Measurements from ENCODE around the gene MCU. TPM values are rescaled to one million over a fixed set of nuclear protein-coding genes. Genes with fewer than 3 reads are reported as not detected.

MCU gene
- polyA plus RNA-seq, 1 of the 3 experiments (the other 2 are of a cell fraction) = 20.6 TPM

- H3K9ac ChIP-seq = no peak overlapping the region
- no peaks in the 10 kb centered on the region for H3K27me3 ChIP-seq (ENCODE audit: insufficient read depth)
- H3K36me3 ChIP-seq (replicated peaks in 1 of 2; ENCODE audit: control insufficient read depth in 1 of 2, insufficient read depth in 2 of 2, low read length in 1 of 2) = no peaks in the 10 kb centered on the region
- no peak overlapping the region for H3K4me3 ChIP-seq (ENCODE audit: low read depth in 2 of 2, low read length in 1 of 2)
- H4K20me1 ChIP-seq (ENCODE audit: insufficient read depth) = no peaks in the 10 kb centered on the region
- WGBS (ENCODE audit: low lambda C conversion rate) = 94% methylated on average over 1 of the region's 1 CpG
- H2AFZ ChIP-seq (ENCODE audit: low read depth) = no peak overlapping the region
- CTCF ChIA-PET = interaction anchor here (1.5 to 2.0 kb wide), 3 partner anchors 13 to 370 kb away, joined by 3 to 5 read pairs (median 4); no protein-coding TSS in a partner anchor
- H3K79me2 ChIP-seq (ENCODE audit: insufficient read depth) = peaks cover 54% of the 10 kb centered on the region
- H3K4me1 ChIP-seq (ENCODE audit: control insufficient read depth in 1 of 2, insufficient read depth in 2 of 2, low read depth in 1 of 2, low read length in 1 of 2) = no peaks in the 10 kb centered on the region
- no peak for TF ChIP-seq EZH2phosphoT487 (IDR thresholded peaks at IDR 0.05; ENCODE audit: borderline replicate concordance, low read depth)
- DNase-seq = no peak
- POLR2A ChIA-PET = no interaction called here
- H3K27ac ChIP-seq (ENCODE audit: low read depth in 2 of 2, low read length in 1 of 2) = no peak overlapping the region
- no peaks in the 10 kb centered on the region for H3K9me3 ChIP-seq
- no peak overlapping the region for H3K4me2 ChIP-seq
- H3F3A ChIP-seq (replicated peaks; ENCODE audit: insufficient read depth) = no peaks in the 10 kb centered on the region
- H3K9me2 ChIP-seq = no peaks in the 10 kb centered on the region
These were observed 42.0 kb downstream of the MCU start for GRCh38 chr10:72733989-72734388.

DNA sequence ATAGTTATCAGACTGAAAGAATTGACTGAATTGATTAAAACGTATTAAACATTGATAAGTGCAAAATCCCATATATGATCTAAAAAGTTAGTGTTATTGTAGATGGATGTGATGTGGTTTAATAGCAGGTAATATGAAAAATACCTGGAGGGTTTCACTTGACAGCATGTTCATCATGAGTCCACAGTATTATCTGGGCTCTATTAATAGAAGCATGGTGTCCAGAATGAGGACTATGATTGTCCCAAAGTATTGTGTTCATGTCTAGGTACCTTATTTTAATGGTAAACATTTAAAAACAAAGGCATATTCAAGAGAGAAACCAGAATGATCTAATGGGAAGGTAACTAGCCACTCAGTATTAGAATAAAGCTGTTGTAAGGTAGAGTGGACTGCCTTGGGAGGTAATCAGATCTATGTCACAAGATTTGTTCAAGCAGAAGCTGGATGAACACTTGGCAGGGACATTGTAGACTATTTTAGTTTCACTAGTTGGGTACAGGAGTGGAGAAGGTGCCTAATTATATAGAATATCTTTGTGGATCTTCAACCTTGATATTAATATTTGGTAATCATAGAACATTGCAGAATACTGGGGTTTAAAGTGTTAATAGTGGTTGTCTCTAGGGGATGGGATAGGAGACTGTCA, 43.5 kb downstream of the MCU start:
- CTCF ChIA-PET = no interaction called here
- no peaks in the 10 kb centered on the region for H3K36me3 ChIP-seq (replicated peaks in 1 of 2; ENCODE audit: control insufficient read depth in 1 of 2, insufficient read depth in 2 of 2, low read length in 1 of 2)
- no peak for DNase-seq
- no peaks in the 10 kb centered on the region for H3K9me2 ChIP-seq
- H3K79me2 ChIP-seq (ENCODE audit: insufficient read depth) = peaks cover 59% of the 10 kb centered on the region
- H2AFZ ChIP-seq (ENCODE audit: low read depth) = no peak overlapping the region
- H4K20me1 ChIP-seq (ENCODE audit: insufficient read depth) = no peaks in the 10 kb centered on the region
- H3K9ac ChIP-seq = no peak overlapping the region
- H3K4me1 ChIP-seq (ENCODE audit: control insufficient read depth in 1 of 2, insufficient read depth in 2 of 2, low read depth in 1 of 2, low read length in 1 of 2) = no peaks in the 10 kb centered on the region
- no peaks in the 10 kb centered on the region for H3K27me3 ChIP-seq (ENCODE audit: insufficient read depth)
- no peak overlapping the region for H3K4me3 ChIP-seq (ENCODE audit: low read depth in 2 of 2, low read length in 1 of 2)
- H3F3A ChIP-seq (replicated peaks; ENCODE audit: insufficient read depth) = no peaks in the 10 kb centered on the region
- no peak overlapping the region for H3K4me2 ChIP-seq
- POLR2A ChIA-PET = no interaction called here
- H3K27ac ChIP-seq (ENCODE audit: low read depth in 2 of 2, low read length in 1 of 2) = no peak overlapping the region
- TF ChIP-seq RAD21 (IDR thresholded peaks at IDR 0.05; ENCODE audit: low read length) (no peak), SMC3 (IDR thresholded peaks at IDR 0.05; ENCODE audit: low read depth, low read length) (no peak), SIN3A (IDR thresholded peaks at IDR 0.05; ENCODE audit: borderline replicate concordance, low read depth, low read length) (no peak), TCF12 (IDR thresholded peaks at IDR 0.05) (no peak)
- no peaks in the 10 kb centered on the region for H3K9me3 ChIP-seq
- WGBS (ENCODE audit: low lambda C conversion rate) = 92% methylated on average over 1 of the region's 1 CpG

- WGBS (ENCODE audit: low lambda C conversion rate) = 88% methylated on average over 1 of the region's 1 CpG
- no peak overlapping the region for H3K9ac ChIP-seq
- TF ChIP-seq MAX (IDR thresholded peaks at IDR 0.05; ENCODE audit: low read depth) = no peak
- TF ChIP-seq GABPA (IDR thresholded peaks at IDR 0.05; ENCODE audit: low read depth) = no peak
- no peak for TF ChIP-seq TEAD4 (IDR thresholded peaks at IDR 0.05; ENCODE audit: borderline replicate concordance, insufficient read depth)
- TF ChIP-seq, protein P1, sequence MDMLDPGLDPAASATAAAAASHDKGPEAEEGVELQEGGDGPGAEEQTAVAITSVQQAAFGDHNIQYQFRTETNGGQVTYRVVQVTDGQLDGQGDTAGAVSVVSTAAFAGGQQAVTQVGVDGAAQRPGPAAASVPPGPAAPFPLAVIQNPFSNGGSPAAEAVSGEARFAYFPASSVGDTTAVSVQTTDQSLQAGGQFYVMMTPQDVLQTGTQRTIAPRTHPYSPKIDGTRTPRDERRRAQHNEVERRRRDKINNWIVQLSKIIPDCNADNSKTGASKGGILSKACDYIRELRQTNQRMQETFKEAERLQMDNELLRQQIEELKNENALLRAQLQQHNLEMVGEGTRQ (IDR thresholded peaks at IDR 0.05; ENCODE audit: borderline replicate concordance, low read depth, low read length) = no peak
- no peak for TF ChIP-seq YY1 (IDR thresholded peaks at IDR 0.05; ENCODE audit: low read depth)
- no peak for TF ChIP-seq FOXM1 (IDR thresholded peaks at IDR 0.05; ENCODE audit: low read depth)
- no peak for TF ChIP-seq NFIC (IDR thresholded peaks at IDR 0.05; ENCODE audit: borderline replicate concordance)
These were observed 44.4 kb downstream of the MCU start for GRCh38 chr10:72736176-72736827.

More at GRCh38 chr10:72736176-72736827, 44.4 kb downstream of the MCU start:
- H3K9me2 ChIP-seq = no peaks in the 10 kb centered on the region
- H4K20me1 ChIP-seq (ENCODE audit: insufficient read depth) = no peaks in the 10 kb centered on the region
- ChIA-PET CTCF (no interaction called here), POLR2A (no interaction called here)
- H3F3A ChIP-seq (replicated peaks; ENCODE audit: insufficient read depth) = no peaks in the 10 kb centered on the region
- no peak overlapping the region for H3K4me3 ChIP-seq (ENCODE audit: low read depth in 2 of 2, low read length in 1 of 2)
- H3K4me1 ChIP-seq (ENCODE audit: control insufficient read depth in 1 of 2, insufficient read depth in 2 of 2, low read depth in 1 of 2, low read length in 1 of 2) = no peaks in the 10 kb centered on the region
- H3K36me3 ChIP-seq (replicated peaks in 1 of 2; ENCODE audit: control insufficient read depth in 1 of 2, insufficient read depth in 2 of 2, low read length in 1 of 2) = no peaks in the 10 kb centered on the region
- H2AFZ ChIP-seq (ENCODE audit: low read depth) = no peak overlapping the region
- DNase-seq = no peak
- no peak overlapping the region for H3K4me2 ChIP-seq
- H3K79me2 ChIP-seq (ENCODE audit: insufficient read depth) = peaks cover 55% of the 10 kb centered on the region
- H3K27me3 ChIP-seq (ENCODE audit: insufficient read depth) = no peaks in the 10 kb centered on the region
- H3K27ac ChIP-seq (ENCODE audit: low read depth in 2 of 2, low read length in 1 of 2) = peak overlapping the region in 1 of 2 experiments; percentile 20; a peak in 1 of 4 replicates
- H3K9me3 ChIP-seq = no peaks in the 10 kb centered on the region

Data from SK-N-SH (cell line).